Medulla oblongata (tissue), 1 donor: ENCODE data around the gene KCNA3.

ENCODE experiments used
- DNase-seq: peaks from one replicate; pipeline ENCODE4 v3.0.0-alpha.2; 2015; ENCODE audit errors: extremely low spot score

KCNA3 gene

GRCh38 chr1:110674337-110675059, at the start of gene KCNA3:
Gene KCNA3, minus strand, starts transcription at chr1:110674940. Its CDS starts 131 bp downstream, at chr1:110674809.
- peak; percentile 29 for DNase-seq

- DNase-seq: no peak
These were observed 48.1 kb upstream of the KCNA3 start for GRCh38 chr1:110722807-110723206.

GRCh38 chr1:110719908-110720307, 45.2 kb upstream of the KCNA3 start:
- DNase-seq: no peak

GRCh38 chr1:110718452-110718851, 43.7 kb upstream of the KCNA3 start:
- DNase-seq: no peak

- DNase-seq: no peak
These were observed 42.4 kb upstream of the KCNA3 start for GRCh38 chr1:110717179-110717578.

- peak; percentile 40 for DNase-seq
These were observed 39.7 kb upstream of the KCNA3 start for GRCh38 chr1:110714374-110714995.

- no peak for DNase-seq
These were observed 38.5 kb upstream of the KCNA3 start for GRCh38 chr1:110713221-110713620.

GRCh38 chr1:110710314-110710713, 35.6 kb upstream of the KCNA3 start:
- no peak for DNase-seq

GRCh38 chr1:110708974-110709440, 34.3 kb upstream of the KCNA3 start:
- no peak for DNase-seq

GRCh38 chr1:110707232-110707631, 32.5 kb upstream of the KCNA3 start:
- no peak for DNase-seq

- peak; percentile 30 for DNase-seq
These were observed 31.9 kb upstream of the KCNA3 start for GRCh38 chr1:110706621-110707020.

GRCh38 chr1:110702260-110702659, 27.5 kb upstream of the KCNA3 start:
- DNase-seq: no peak

GRCh38 chr1:110700767-110701166, 26.0 kb upstream of the KCNA3 start:
- DNase-seq: no peak

GRCh38 chr1:110697606-110698005, 22.9 kb upstream of the KCNA3 start:
- DNase-seq: no peak

- DNase-seq: no peak
These were observed 22.1 kb upstream of the KCNA3 start for GRCh38 chr1:110696818-110697217.

GRCh38 chr1:110690709-110691365, 16.1 kb upstream of the KCNA3 start:
- no peak for DNase-seq

- no peak for DNase-seq
These were observed 15.1 kb upstream of the KCNA3 start for GRCh38 chr1:110689868-110690267.

GRCh38 chr1:110688514-110688913, 13.8 kb upstream of the KCNA3 start:
- no peak for DNase-seq

- DNase-seq: no peak
These were observed 12.5 kb upstream of the KCNA3 start for GRCh38 chr1:110687250-110687649.

- DNase-seq: no peak
These were observed 11.4 kb upstream of the KCNA3 start for GRCh38 chr1:110686188-110686587.

GRCh38 chr1:110684491-110684890, 9.8 kb upstream of the KCNA3 start:
- no peak for DNase-seq

GRCh38 chr1:110682898-110683297, 8.2 kb upstream of the KCNA3 start:
- no peak for DNase-seq
